Fibroblast of the aortic adventitia (primary cell): ENCODE data around the gene SMPD4. TPM values are rescaled to one million over a fixed set of nuclear protein-coding genes. Genes with fewer than 3 reads are reported as not detected.
"Not testable (repeated sequence)": the region's sequence is repeated elsewhere in the genome, so short reads cannot be mapped to it uniquely, and the experiment has no call there.

ENCODE experiments used
- DNase-seq: peaks from one replicate; pipeline ENCODE4 v3.0.0-alpha.2; 2010; ENCODE audit warnings: low read depth
- H3K4me3 ChIP-seq: 2 replicates; pipeline ENCODE4 v1.5.1; 2011; ENCODE audit warnings: low read depth, mild to moderate bottlenecking, control low read depth, low read length, moderate library complexity
- CTCF ChIP-seq: IDR thresholded peaks from 2 replicates; pipeline ENCODE4 v1.5.1; 2011; ENCODE audit warnings: mild to moderate bottlenecking, low read length, control low read depth, inconsistent platforms; ENCODE audit not compliant: insufficient read depth
- total RNA-seq: library from RNA; depleted of rRNA; stranded (reverse); fragments of >200 nt; gene quantifications from 2 replicates; pipeline ENCODE4 v1.2.3, GENCODE V29; 2012; ENCODE audit warnings: low replicate concordance

SMPD4 gene
- 17.6 and 22.5 TPM in 2 replicates for total RNA-seq

- peak; percentile 94 for DNase-seq
Observed at GRCh38 chr2:130181325-130181879, at the start of gene SMPD4. Gene SMPD4, minus strand, starts transcription at chr2:130181602. Its CDS starts 5,010 bp downstream, at chr2:130176592.

GRCh38 chr2:130230907-130231306, 49.5 kb upstream of the SMPD4 start:
- H3K4me3 ChIP-seq, DNase-seq: not testable (repeated sequence)

More at GRCh38 chr2:130181325-130181879, at the start of gene SMPD4:
- H3K4me3 ChIP-seq, result peak within 1 kb of the TSS; percentile 93
- no peak for TF ChIP-seq CTCF

GRCh38 chr2:130230376-130230775, 49.0 kb upstream of the SMPD4 start:
- not testable (repeated sequence) for DNase-seq, H3K4me3 ChIP-seq

GRCh38 chr2:130229161-130229510, 47.7 kb upstream of the SMPD4 start:
- not testable (repeated sequence) for DNase-seq, H3K4me3 ChIP-seq

GRCh38 chr2:130228467-130229160, 47.2 kb upstream of the SMPD4 start:
- H3K4me3 ChIP-seq, DNase-seq: not testable (repeated sequence)

GRCh38 chr2:130228005-130228404, 46.6 kb upstream of the SMPD4 start:
- not testable (repeated sequence) for DNase-seq, H3K4me3 ChIP-seq

- not testable (repeated sequence) for H3K4me3 ChIP-seq, DNase-seq
Observed at GRCh38 chr2:130222523-130222922, 41.1 kb upstream of the SMPD4 start.

GRCh38 chr2:130220505-130220904, 39.1 kb upstream of the SMPD4 start:
- DNase-seq, H3K4me3 ChIP-seq: not testable (repeated sequence)

- not testable (repeated sequence) for H3K4me3 ChIP-seq, DNase-seq
Observed at GRCh38 chr2:130219147-130219546, 37.7 kb upstream of the SMPD4 start.

- H3K4me3 ChIP-seq, result not testable (repeated sequence)
Observed at GRCh38 chr2:130207051-130207450, 25.6 kb upstream of the SMPD4 start.

GRCh38 chr2:130203150-130203549, 21.7 kb upstream of the SMPD4 start:
- DNase-seq, H3K4me3 ChIP-seq: not testable (repeated sequence)

More at GRCh38 chr2:130207051-130207450, 25.6 kb upstream of the SMPD4 start:
- DNase-seq, result not testable (repeated sequence)

- DNase-seq, H3K4me3 ChIP-seq: not testable (repeated sequence)
Observed at GRCh38 chr2:130202518-130202917, 21.1 kb upstream of the SMPD4 start.

GRCh38 chr2:130198343-130198742, 16.9 kb upstream of the SMPD4 start, which contains the start of gene TUBA3E:
Gene TUBA3E, minus strand, starts transcription at chr2:130198439. Its CDS starts 79 bp downstream, at chr2:130198360.
- TF ChIP-seq CTCF, result no peak
- no peak for DNase-seq
- no peak within 1 kb of the TSS for H3K4me3 ChIP-seq

GRCh38 chr2:130196052-130196451, 14.7 kb upstream of the SMPD4 start:
- not testable (repeated sequence) for DNase-seq, H3K4me3 ChIP-seq

GRCh38 chr2:130195089-130195635, 13.8 kb upstream of the SMPD4 start:
- not testable (repeated sequence) for DNase-seq, H3K4me3 ChIP-seq

GRCh38 chr2:130193824-130194223, 12.4 kb upstream of the SMPD4 start:
- not testable (repeated sequence) for DNase-seq, H3K4me3 ChIP-seq

GRCh38 chr2:130192451-130192850, 11.0 kb upstream of the SMPD4 start:
- not testable (repeated sequence) for DNase-seq, H3K4me3 ChIP-seq
